HepG2 (cell line): ENCODE results near the gene SPIRE1. TPM values are rescaled to one million over a fixed set of nuclear protein-coding genes. Genes with fewer than 3 reads are reported as not detected.

ENCODE experiments used
- ATAC-seq: fragments of 200-7000 bp; cut with Tn5 transposase; 3 replicates; pipeline ENCODE4 v1.9.1; 2020; ENCODE audit warnings: mild to moderate bottlenecking, moderate library complexity
- BruUV-seq: library from RNA; stranded (reverse); fragments of 400-500 nt; replicated peaks from 2 replicates; lab custom pipeline; 2021; lab: Mats Ljungman, UMichigan
- CTCF ChIA-PET: fragments of 300-600 bp; formaldehyde crosslinking; extraction: SDS; loops from one replicate; lab custom pipeline; 2021; ENCODE audit warnings: low total read pairs, inconsistent platforms, low intra/inter-chr PET ratio; lab: Yijun Ruan, JAX
- POLR2A ChIA-PET: fragments of 350-600 bp; sonication (Branson Sonifier 250); formaldehyde crosslinking; loops from one replicate; lab custom pipeline; 2020; ENCODE audit warnings: antibody characterized with exemption, inconsistent platforms; lab: Yijun Ruan, JAX
- DNase-seq: peaks from one replicate; pipeline ENCODE4 v3.0.0-alpha.2; 2015; ENCODE audit warnings: low spot score
- FAIRE-seq: peaks from 3 replicates; lab custom pipeline; 2011; peaks lifted over from hg19 to GRCh38; lab: Jason Lieb, UNC
- H2AFZ ChIP-seq: one replicate; pipeline ENCODE4 v1.6.1; 2011; ENCODE audit warnings: low read length, inconsistent platforms
- H3K27ac ChIP-seq: fragments of 300-600 bp; 3 replicates; pipeline ENCODE4 v1.8.0; 2011; ENCODE audit warnings: mixed run types, mild to moderate bottlenecking, mixed read lengths, low read length, inconsistent platforms; ENCODE audit not compliant: insufficient read depth; ENCODE audit errors: extremely low read length
- H3K27me3 ChIP-seq, 2 experiments: fragments of 200-600 bp in 1 of 2; 2 replicates in 1 of 2; 3 replicates in 1 of 2; pipeline versions ENCODE4 v1.6.0 to v1.8.0; 2011; ENCODE audit warnings: low read length in 2 of 2, mild to moderate bottlenecking in 2 of 2, moderate library complexity in 2 of 2, inconsistent platforms in 1 of 2; ENCODE audit not compliant: insufficient read depth in 2 of 2, control insufficient read depth in 1 of 2
- H3K36me3 ChIP-seq, 2 experiments: fragments of 200-600 bp in 1 of 2; replicated peaks in 1 of 2; 2 replicates in 1 of 2; 3 replicates in 1 of 2; pipeline versions ENCODE4 v1.5.1 to v1.8.0; 2011; ENCODE audit warnings: low read length in 2 of 2, inconsistent platforms in 1 of 2; ENCODE audit not compliant: insufficient read depth in 2 of 2, control insufficient read depth in 1 of 2
- H3K4me1 ChIP-seq: 2 replicates; pipeline ENCODE4 v1.5.1; 2012; ENCODE audit warnings: low read length, inconsistent platforms; ENCODE audit not compliant: insufficient read depth
- H3K4me2 ChIP-seq: 2 replicates; pipeline ENCODE4 v1.6.0; 2011; ENCODE audit warnings: low read depth, low read length, inconsistent platforms
- H3K4me3 ChIP-seq, 3 experiments: fragments of 200-600 bp in 1 of 3; sonication (generic), shearing (Covaris generic) in 1 of 3; replicated peaks in 1 of 3; 2 replicates each; pipeline ENCODE4 v1.5.1; 2011 to 2016; ENCODE audit warnings: low read length in 3 of 3, inconsistent platforms in 2 of 3, low read depth in 2 of 3, mild to moderate bottlenecking in 2 of 3, control low read depth in 1 of 3, mixed read lengths in 1 of 3; ENCODE audit not compliant: insufficient read depth in 1 of 3
- H3K79me2 ChIP-seq: one replicate; pipeline ENCODE4 v1.6.1; 2011; ENCODE audit warnings: low read length, inconsistent platforms; ENCODE audit not compliant: insufficient read depth
- H3K9ac ChIP-seq: 2 replicates; pipeline ENCODE4 v1.6.0; 2011; ENCODE audit warnings: mild to moderate bottlenecking, low read depth, low read length, inconsistent platforms; ENCODE audit not compliant: insufficient read depth
- H3K9me3 ChIP-seq: 2 replicates; pipeline ENCODE4 v1.5.1; 2012; ENCODE audit warnings: mild to moderate bottlenecking, low read length
- H4K20me1 ChIP-seq: 2 replicates; pipeline ENCODE4 v1.6.0; 2011; ENCODE audit warnings: inconsistent platforms, mild to moderate bottlenecking, low read length, moderate library complexity; ENCODE audit not compliant: insufficient read depth
- BRCA1 ChIP-seq: sonication (generic); formaldehyde crosslinking; IDR thresholded peaks from 2 replicates; pipeline ENCODE4 v1.4.0; 2020; ENCODE audit warnings: missing genetic modification reagents
- CTCF ChIP-seq: sonication (generic); formaldehyde crosslinking; IDR thresholded peaks from 2 replicates; pipeline ENCODE4 v1.5.0; 2020; ENCODE audit warnings: mild to moderate bottlenecking, missing genetic modification reagents, moderate library complexity
- HNRNPL ChIP-seq: fragments of 200-400 bp; formaldehyde crosslinking; IDR thresholded peaks from 2 replicates; pipeline ENCODE4 v1.6.1; 2017; ENCODE audit warnings: mild to moderate bottlenecking, low read depth, low read length
- NR2F6 ChIP-seq, 2 experiments: IDR thresholded peaks; 2 replicates each; pipeline ENCODE4 v1.6.1; 2016; ENCODE audit warnings: antibody characterized with exemption in 1 of 2, mild to moderate bottlenecking in 1 of 2
- REPIN1 ChIP-seq: sonication (generic); formaldehyde crosslinking; IDR thresholded peaks from 2 replicates; pipeline ENCODE4 v1.8.0; 2022; ENCODE audit warnings: missing genetic modification reagents, low read depth, mild to moderate bottlenecking, borderline replicate concordance
- RXRA ChIP-seq: sonication (generic); formaldehyde crosslinking; IDR thresholded peaks from 2 replicates; pipeline ENCODE4 v1.5.1; 2020; ENCODE audit warnings: missing genetic modification reagents
- TCF7L2 ChIP-seq: IDR thresholded peaks from 2 replicates; pipeline ENCODE4 v1.6.1; 2011; ENCODE audit warnings: mild to moderate bottlenecking, low read depth, low read length, moderate library complexity
- ZNF33A ChIP-seq: sonication (generic); formaldehyde crosslinking; IDR thresholded peaks from 2 replicates; pipeline ENCODE4 v1.5.1; 2020; ENCODE audit warnings: missing genetic modification reagents, mild to moderate bottlenecking, moderate library complexity, borderline replicate concordance
- ZNF614 ChIP-seq: IDR thresholded peaks from 2 replicates; pipeline ENCODE4 v1.6.1; 2018; ENCODE audit warnings: missing biosample characterization, missing genetic modification reagents, inconsistent platforms, borderline replicate concordance
- WGBS: methylation state at CpG from one replicate; pipeline ENCODE4 v1.1.6; 2017; ENCODE audit warnings: low lambda C conversion rate; 5-methylcytosine and 5-hydroxymethylcytosine counted together
- in situ Hi-C: cut with HindIII; loops from 2 replicates; pipeline ENCODE4 v1.10.0; 2017; ENCODE audit warnings: low pct_unique_long_range_greater_than_20kb; ENCODE audit not compliant: extremely low pct_ligation_motif_present
- intact Hi-C: fragments of 100-400 bp; cut with micrococcal nuclease; formaldehyde crosslinking; loops from one replicate; pipeline ENCODE4 v1.10.0; 2022; ENCODE audit not compliant: unreplicated experiment
- polyA plus RNA-seq, 8 experiments: library from polyadenylated mRNA; depleted of rRNA in 3 of 8; stranded (reverse) in 7 of 8; unstranded in 1 of 8; fragments of >200 nt; fragmentation: Illumina TruSeq in 4 of 8; extraction: Trizol in 4 of 8; gene quantifications; 2 replicates each; pipeline versions ENCODE4 v1.2.1 to v1.2.3, GENCODE V29; 2011 to 2016; ENCODE audit warnings: low read depth in 4 of 8, missing spikeins in 1 of 8, mixed read lengths in 1 of 8; ENCODE audit not compliant: insufficient read depth in 1 of 8
- total RNA-seq, 5 experiments: library from RNA; depleted of rRNA; stranded (reverse); fragments of >200 nt; fragmentation: Illumina TruSeq; extraction: Trizol; gene quantifications; 2 replicates each; pipeline ENCODE4 v1.2.3, GENCODE V29; 2016; ENCODE audit warnings: low read depth in 1 of 5
- TF ChIP-seq, protein P1 (sequence below): sonication (generic); formaldehyde crosslinking; IDR thresholded peaks from 2 replicates; pipeline ENCODE4 v1.4.0; 2020; ENCODE audit warnings: missing genetic modification reagents

Gene SPIRE1
- total and polyA plus RNA-seq, 2 of the 13 experiments (the other 11 are each of a cell fraction or from before 2014, with no cell fraction given), result 9.9 to 21.3 TPM

DNA sequence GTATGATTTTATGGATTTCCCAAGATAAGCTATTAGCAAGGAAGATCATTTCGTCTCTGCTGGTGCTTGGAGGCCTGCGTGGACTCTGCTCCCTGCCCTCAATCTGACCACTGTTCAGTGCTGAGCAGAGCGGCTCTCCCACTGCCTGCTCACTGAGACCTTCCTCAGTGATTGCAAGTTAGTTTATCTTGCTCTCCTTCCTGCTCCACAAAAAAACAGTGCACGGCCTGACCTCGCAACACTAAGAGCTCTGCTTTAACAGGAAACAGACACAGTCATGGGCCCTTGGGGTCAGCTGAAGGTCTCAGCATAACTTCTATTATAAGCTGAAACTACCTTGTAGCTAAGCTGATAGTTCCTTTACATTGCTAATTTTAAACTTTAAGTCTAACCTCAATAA, 197.0 kb downstream of the SPIRE1 start (continued):
- TF ChIP-seq RXRA (CRISPR knock-in tag) (peak; percentile 38; the same call in 1 of the 2 replicates), ZNF614 (CRISPR knock-in tag) (peak; percentile 26; the same call in 1 of the 2 replicates)

GRCh38 chr18:12458771-12459170, 199.1 kb downstream of the SPIRE1 start:
- POLR2A ChIA-PET, result no interaction called here
- peaks cover 24% of the 10 kb centered on the region for H3K4me1 ChIP-seq
- no peak overlapping the region for H3K4me3 ChIP-seq
- 73% methylated on average over 7 of the region's 7 CpGs for WGBS
- FAIRE-seq (no peak), ATAC-seq (no peak), DNase-seq (peak; percentile 6)
- no peak overlapping the region for H3K4me2 ChIP-seq
- intact Hi-C loops, result no loop called here
- in situ Hi-C loops, result no loop called here
- CTCF ChIA-PET, result no interaction called here
- no peaks in the 10 kb centered on the region for H4K20me1 ChIP-seq
- no peaks in the 10 kb centered on the region for H3K9me3 ChIP-seq
- H3K27me3 ChIP-seq, result no peaks in the 10 kb centered on the region
- H2AFZ ChIP-seq, result no peak overlapping the region
- no TSS peak for BruUV-seq
- no peak overlapping the region for H3K27ac ChIP-seq
- H3K9ac ChIP-seq, result no peak overlapping the region
- no peak for TF ChIP-seq NR2F6 (IDR thresholded peaks at IDR 0.05)
- no peak for TF ChIP-seq NR2F6 (CRISPR knock-in tag; IDR thresholded peaks at IDR 0.05)
- TF ChIP-seq, protein P1, sequence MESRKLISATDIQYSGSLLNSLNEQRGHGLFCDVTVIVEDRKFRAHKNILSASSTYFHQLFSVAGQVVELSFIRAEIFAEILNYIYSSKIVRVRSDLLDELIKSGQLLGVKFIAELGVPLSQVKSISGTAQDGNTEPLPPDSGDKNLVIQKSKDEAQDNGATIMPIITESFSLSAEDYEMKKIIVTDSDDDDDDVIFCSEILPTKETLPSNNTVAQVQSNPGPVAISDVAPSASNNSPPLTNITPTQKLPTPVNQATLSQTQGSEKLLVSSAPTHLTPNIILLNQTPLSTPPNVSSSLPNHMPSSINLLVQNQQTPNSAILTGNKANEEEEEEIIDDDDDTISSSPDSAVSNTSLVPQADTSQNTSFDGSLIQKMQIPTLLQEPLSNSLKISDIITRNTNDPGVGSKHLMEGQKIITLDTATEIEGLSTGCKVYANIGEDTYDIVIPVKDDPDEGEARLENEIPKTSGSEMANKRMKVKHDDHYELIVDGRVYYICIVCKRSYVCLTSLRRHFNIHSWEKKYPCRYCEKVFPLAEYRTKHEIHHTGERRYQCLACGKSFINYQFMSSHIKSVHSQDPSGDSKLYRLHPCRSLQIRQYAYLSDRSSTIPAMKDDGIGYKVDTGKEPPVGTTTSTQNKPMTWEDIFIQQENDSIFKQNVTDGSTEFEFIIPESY, result no peak
- TF ChIP-seq HNRNPL, result no peak
- no peak for TF ChIP-seq ZNF33A
- TF ChIP-seq TCF7L2, result no peak
- TF ChIP-seq BRCA1 (CRISPR knock-in tag), result no peak
- no peak for TF ChIP-seq CTCF (CRISPR knock-in tag)
- TF ChIP-seq REPIN1 (CRISPR knock-in tag), result no peak
- peaks cover 3 to 10% of the 10 kb centered on the region in 2 experiments; a peak in 4 of 5 replicates for H3K36me3 ChIP-seq
- no peaks in the 10 kb centered on the region for H3K79me2 ChIP-seq
